ENCODE results near the gene ZFP36L1.

DNA sequence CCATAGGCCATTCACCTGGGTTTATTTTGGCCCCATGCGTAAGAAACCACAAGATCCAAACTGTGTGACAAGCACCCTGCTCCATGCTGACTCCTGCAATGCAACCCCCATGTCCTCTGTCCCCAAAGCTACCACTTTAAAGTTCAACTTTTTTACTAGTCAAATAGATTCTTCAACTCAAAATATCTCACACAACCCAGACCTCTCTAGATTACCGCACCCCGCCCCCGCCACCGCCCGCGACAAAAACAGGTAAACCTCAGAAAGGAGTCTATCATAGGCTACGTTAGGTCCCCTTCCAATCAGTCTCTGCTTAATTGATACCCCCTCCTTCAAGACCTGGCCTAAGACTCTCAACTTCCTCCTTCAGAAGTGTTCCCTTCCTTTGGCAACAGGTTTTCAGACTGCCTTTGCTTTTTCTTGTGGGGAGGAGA is 2.2 kb downstream of the ZFP36L1 start:
- TF ChIP-seq, protein P1, sequence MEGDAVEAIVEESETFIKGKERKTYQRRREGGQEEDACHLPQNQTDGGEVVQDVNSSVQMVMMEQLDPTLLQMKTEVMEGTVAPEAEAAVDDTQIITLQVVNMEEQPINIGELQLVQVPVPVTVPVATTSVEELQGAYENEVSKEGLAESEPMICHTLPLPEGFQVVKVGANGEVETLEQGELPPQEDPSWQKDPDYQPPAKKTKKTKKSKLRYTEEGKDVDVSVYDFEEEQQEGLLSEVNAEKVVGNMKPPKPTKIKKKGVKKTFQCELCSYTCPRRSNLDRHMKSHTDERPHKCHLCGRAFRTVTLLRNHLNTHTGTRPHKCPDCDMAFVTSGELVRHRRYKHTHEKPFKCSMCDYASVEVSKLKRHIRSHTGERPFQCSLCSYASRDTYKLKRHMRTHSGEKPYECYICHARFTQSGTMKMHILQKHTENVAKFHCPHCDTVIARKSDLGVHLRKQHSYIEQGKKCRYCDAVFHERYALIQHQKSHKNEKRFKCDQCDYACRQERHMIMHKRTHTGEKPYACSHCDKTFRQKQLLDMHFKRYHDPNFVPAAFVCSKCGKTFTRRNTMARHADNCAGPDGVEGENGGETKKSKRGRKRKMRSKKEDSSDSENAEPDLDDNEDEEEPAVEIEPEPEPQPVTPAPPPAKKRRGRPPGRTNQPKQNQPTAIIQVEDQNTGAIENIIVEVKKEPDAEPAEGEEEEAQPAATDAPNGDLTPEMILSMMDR (IDR thresholded peaks at IDR 0.05), result no peak
- TF ChIP-seq POLR2AphosphoS5 (IDR thresholded peaks at IDR 0.05), result no peak

Data from stomach (tissue), 4 donors.